NCI-H748 (cell line): ENCODE data around the gene OSBPL5.

Source experiments
- DNase-seq: peaks from one replicate; lab custom pipeline; 2025; ENCODE audit not compliant: unreplicated experiment; lab: John Stamatoyannopoulos, UW

Gene OSBPL5

GRCh38 chr11:3164138-3164551 is 965 bp downstream of the OSBPL5 start:
- no peak for DNase-seq

DNA sequence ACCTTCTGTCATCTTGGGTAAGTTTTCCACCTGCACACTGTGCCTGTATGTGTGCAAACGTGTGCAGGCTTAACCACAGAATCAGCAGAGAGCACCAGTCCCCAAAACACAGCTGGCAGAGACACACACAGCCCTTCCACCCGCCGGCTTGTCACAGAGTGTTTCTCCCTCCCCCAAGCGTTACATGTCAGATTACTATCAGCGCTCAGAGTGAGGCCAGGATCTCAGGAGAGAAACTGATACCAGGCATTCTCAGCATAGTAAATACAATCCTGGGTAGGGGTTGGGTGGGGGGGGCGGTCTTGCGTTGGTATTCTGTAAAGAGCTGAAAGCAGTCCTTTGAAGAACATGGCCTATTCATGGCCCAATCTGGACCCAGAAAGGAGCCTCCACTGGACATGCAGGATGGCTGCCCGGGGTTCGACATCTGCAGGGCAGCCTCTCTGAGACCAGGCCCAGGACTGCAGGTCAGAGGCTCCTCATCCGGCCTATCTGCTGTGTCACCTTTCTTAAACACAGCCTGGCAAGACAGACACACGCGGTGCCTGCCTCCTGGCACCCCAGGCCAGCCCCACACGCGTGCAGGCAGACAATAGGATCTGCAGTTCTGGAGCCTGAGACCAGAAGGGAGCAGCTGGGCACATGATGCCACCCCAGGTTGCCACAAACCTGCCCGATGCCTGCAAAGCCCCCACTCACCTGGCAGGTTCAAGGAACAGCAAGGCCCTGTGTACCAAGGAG is 1.7 kb downstream of the OSBPL5 start:
- DNase-seq, result no peak

- DNase-seq, result no peak
These were observed 2.5 kb downstream of the OSBPL5 start for GRCh38 chr11:3162410-3163240.

GRCh38 chr11:3161720-3162409 is 3.2 kb downstream of the OSBPL5 start:
- no peak for DNase-seq

DNA sequence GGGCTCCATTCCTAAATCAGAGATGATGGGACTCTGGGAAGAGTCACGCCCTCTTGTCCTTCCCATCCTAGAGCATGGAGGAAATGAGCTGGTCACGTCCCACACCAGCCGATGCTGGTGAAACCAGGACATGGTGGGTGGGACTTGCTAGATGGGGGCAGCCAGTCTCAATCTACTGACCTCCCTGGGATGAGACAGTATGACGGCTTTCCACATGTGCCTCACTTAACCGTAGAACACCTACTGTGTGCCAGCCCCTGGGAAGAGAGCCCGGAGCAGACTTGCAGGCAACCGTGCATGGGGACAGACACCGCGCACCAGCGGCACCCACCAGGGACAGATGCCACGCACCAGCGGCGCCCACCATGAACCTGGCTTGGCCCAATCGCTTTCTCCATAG is 3.8 kb downstream of the OSBPL5 start:
- DNase-seq, result no peak

DNA sequence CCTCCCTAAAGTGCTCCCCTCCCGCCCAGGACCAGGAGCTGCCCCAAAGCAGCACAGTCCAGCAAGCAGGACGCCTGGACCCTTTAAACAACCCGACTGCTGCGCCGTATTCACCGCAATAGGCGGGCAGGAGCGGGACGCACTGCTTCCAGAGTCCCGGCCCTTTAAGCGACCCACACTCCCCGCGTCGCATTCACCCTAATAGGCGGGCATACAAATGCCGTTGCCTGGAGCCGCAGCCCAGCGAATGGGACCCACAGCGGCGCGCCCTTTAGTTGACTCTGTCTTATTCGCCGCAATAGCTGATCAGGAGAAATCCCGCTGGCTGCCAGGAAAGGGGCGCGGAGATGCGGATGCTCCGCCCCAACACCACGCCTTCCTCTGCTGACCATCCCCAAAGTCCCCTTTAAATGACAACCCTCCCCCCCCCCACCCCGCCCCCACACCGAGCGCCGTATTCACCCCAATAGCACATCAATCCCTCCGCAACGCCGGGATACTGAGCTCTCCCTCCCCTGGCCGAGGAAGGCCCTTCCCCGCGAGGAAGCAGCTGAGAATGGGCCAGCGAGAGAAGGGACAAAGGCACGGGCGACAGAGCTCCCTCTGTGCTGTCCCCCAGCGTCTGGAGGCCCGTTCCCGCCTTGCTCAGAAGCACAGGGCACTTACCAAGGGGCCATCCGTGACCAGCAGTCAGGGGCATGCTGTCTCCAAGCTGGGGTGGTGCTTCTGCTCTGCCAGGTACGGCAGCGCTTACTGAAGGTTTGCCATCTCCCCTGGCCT is 4.7 kb downstream of the OSBPL5 start:
- peak; percentile 93 for DNase-seq

DNA sequence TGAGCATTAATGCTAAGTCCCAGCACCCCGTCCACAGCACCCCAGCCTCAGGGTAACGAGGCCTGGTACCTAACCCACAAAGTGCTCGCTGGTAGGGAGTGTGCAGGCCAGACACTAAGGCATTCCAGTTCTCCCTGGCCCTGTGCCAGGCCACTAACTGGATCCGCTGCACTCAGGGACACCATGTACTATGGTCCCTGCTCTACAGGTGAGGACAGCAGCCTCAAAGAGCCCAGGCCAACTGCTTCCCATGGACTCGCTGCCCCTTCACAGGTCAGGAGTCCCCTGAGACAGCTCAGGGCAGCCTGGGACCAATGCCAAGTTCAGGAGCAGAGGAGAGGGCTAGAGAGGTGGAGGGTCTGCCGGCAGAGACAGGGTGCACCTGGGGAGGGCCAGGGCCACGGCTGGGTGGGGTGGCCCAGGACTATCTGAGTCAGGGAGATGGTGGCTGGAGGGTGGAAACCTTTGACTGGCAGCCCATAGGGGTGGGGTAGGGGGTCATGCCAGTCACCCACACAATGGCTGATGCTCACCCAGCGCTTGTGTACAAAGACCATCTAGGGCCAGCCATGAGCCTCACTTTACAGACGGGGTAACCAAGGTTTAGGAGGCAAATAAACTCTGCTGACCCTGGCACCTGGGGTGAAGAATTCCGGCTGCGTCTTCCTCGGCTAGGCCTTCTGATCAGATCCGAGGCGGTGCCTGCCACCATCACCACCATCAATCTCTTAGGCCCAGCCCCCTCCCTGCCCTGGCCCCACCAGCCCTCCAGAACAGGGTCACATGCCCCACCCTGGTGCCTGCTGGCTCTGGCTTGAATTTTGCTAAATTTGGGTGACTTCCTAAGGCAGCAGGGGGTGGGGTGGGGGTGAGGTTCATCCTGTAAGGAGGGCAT is 5.6 kb downstream of the OSBPL5 start:
- no peak for DNase-seq

DNA sequence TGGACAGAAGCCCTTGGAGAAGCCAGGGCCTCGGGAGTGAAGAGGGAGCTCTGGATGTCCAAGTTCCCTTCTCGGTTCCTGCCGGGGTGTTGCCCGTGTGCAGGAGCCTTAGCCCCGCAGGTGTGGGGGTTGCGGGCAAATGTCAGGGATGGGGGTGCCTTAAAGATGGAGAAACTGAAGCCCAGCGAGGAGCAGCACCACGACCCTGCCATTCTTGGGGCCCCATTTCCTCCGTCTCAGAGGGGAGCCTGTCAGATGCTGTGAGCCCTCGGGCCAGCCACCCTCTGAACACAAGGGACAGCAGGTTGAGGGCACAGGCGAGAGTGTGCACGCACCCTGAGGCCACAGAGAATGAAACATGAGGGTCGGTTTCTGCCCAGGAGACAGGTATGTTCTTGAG is 6.3 kb downstream of the OSBPL5 start:
- no peak for DNase-seq

DNA sequence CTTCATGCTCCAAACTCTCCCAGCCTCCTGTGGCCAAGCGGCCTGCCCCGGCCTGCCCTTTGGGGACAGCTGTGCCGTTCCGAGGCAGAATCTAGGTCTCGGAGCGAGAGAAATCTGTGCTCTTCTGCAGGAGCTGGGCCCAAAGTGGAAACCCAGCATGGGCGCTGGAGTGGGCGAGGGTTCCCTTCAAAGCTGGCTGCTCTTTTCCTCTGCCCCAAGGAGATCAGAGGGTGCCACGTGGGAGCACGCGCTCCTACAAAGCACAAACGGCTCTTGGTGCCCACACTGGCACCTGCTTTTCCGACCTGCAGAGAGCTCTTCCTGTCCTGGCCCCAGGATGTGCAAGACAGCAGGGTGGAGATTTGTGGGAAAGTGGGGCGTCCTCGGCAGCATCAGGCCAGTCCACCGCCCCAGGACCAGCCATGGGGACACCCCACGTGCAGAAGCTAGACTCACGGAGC is 6.9 kb downstream of the OSBPL5 start:
- no peak for DNase-seq

GRCh38 chr11:3157381-3158130 is 7.6 kb downstream of the OSBPL5 start:
- no peak for DNase-seq

DNA sequence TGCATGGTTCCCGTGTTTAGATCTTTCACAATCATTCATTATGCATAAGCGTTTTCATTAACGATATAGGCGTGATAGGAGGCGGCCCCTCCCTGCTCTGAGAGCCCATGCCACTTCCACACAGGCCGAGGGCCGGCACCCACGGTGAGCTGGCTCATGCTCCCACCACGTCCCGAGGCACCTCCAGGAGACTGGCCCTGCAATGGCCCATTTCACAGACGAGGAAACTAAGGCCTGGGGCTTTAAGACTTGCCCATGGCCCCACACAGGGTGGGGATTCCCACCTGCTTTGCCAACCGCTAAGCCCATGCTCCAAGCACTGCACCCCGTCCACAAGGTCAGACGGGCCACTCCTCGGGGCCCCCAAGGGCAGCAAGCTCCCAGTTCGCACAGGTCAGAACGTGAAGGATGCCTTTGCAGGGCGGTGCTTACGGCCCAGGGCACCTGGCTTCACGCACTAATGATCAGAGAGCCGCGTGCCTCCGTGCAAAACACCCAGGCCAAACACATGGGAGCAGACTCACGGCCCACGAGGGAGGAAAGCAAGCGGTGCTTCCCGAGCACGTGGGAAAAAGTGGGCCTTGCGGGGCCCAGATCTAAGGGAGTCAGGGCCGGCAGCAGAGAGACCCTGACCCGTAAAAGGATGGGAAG is 8.3 kb downstream of the OSBPL5 start:
- no peak for DNase-seq

DNA sequence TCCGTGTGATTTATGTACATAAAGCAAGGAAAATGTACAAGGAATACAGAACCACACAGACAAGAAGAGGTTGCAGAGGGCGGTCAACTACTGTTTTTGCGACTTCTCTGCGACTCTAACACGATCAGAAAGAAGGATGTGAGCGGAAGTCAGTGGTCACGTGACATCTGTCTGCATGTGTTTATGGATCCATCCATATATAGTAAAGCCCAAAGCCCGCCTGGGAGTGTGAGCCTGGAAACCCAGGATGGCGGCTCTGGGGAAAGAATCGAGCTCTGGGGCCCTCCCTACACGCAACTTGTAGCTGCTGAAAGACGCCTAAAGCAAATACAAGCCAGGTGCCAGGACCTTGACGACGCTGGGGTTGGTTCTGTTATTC is 8.8 kb downstream of the OSBPL5 start:
- DNase-seq, result no peak

DNA sequence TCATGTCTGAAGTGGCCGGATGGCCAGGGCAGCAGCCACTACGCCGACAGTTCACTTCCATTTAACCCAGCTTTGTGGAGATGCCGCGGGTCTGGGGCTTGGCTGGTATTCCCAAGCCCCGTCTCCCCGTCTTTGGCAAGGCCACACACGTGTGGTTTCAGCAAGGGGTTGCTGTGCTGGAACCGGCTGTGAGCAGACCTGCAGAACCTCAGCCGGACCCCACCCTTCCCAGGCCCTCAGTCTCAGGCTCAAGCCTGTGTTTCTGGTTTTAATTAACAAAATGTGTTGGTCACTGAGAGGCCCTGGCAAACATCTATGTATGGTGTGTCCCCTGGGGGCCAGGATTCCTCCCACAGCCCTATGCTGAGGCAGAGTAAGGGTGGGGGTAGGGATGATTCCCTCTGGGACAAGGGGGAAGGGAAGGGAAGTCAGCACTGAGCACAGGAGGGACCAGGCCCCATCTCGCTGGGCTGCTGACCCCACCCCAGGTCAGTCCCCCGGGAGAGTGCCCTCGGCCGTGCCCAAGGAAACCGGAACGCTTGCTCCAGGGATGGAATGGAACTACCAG is 9.3 kb downstream of the OSBPL5 start:
- no peak for DNase-seq

GRCh38 chr11:3155216-3155615 is 9.9 kb downstream of the OSBPL5 start:
- DNase-seq, result no peak

- no peak for DNase-seq
These were observed 11.0 kb downstream of the OSBPL5 start for GRCh38 chr11:3154001-3154599.

GRCh38 chr11:3153291-3153861 is 11.7 kb downstream of the OSBPL5 start:
- no peak for DNase-seq

DNA sequence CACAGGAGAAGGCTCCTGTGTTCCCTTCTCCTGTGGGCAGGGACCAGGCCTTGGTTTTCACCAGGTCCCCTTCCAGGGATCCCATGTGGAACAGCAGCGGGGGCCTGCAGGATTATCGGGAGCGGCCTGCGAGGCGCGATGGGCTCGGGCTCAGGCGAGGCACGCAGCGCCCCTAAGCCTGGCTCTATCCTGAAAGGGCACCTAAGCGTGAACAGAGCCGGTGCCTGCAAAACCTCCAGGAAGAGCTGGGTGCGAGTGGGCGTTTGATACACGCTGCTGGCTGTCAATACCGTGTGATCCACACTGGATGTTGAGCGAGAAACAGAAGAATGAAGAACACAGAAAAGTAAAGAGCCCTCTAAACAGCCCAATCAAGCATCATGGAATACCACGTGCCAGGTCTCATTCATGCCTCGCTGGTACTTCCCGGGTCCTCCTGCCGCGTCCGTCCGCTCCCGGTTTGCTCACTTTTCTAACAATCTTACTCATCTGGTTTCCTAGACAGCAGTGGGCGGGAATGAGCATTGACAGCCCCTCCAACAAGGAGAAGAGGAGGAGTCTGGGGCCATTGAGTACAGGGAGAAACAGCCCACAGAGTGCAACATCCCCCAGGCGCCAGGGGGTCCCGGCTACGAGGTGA is 12.5 kb downstream of the OSBPL5 start:
- DNase-seq, result no peak
